ENCODE results near the gene APLP2. TPM values are rescaled to one million over a fixed set of nuclear protein-coding genes. Genes with fewer than 3 reads are reported as not detected.

The APLP2 gene
- total and polyA plus RNA-seq, 9 of the 15 experiments (the other 6 are each of a cell fraction or from before 2014, with no cell fraction given): 17.4 to 164 (median 118) TPM

GRCh38 chr11:130069659-130070108, at the start of gene APLP2 (continued):
- TF ChIP-seq SIN3A (IDR thresholded peaks at IDR 0.05; ENCODE audit: borderline replicate concordance in 2 of 2, control insufficient read depth in 1 of 2, low read depth in 2 of 2, low read length in 2 of 2) (peak in 1 of 2 experiments; percentile 69; a peak in 3 of 4 replicates), MIER1 (IDR thresholded peaks at IDR 0.05; ENCODE audit: low read depth) (no peak), JUND (IDR thresholded peaks at IDR 0.05; ENCODE audit: borderline replicate concordance, low read depth, low read length) (peak; percentile 63), JUND (tag; IDR thresholded peaks at IDR 0.05; ENCODE audit: borderline replicate concordance, low read depth, low read length) (no peak), ESRRA (IDR thresholded peaks at IDR 0.05; ENCODE audit: borderline replicate concordance, low read depth) (peak; percentile 29; the same call in 1 of the 2 replicates), HEY1 (CRISPR knock-in tag; IDR thresholded peaks at IDR 0.05; ENCODE audit: borderline replicate concordance) (no peak), HSF4 (CRISPR knock-in tag; IDR thresholded peaks at IDR 0.05; ENCODE audit: borderline replicate concordance) (no peak), POLR2A (conservative IDR thresholded peaks at IDR 0.05) (peak; percentile 96), ZBTB7A (IDR thresholded peaks at IDR 0.05; ENCODE audit: borderline replicate concordance, control insufficient read depth, low read depth, low read length) (0 out of 2 replicates have a peak, but pooled peaks have one; percentile 1), PML (IDR thresholded peaks at IDR 0.05; ENCODE audit: low read length) (peak; percentile 75; the same call in 1 of the 2 replicates), PHTF2 (CRISPR knock-in tag; IDR thresholded peaks at IDR 0.05) (no peak), MCM3 (IDR thresholded peaks at IDR 0.05) (no peak)
- TF ChIP-seq, protein P1, sequence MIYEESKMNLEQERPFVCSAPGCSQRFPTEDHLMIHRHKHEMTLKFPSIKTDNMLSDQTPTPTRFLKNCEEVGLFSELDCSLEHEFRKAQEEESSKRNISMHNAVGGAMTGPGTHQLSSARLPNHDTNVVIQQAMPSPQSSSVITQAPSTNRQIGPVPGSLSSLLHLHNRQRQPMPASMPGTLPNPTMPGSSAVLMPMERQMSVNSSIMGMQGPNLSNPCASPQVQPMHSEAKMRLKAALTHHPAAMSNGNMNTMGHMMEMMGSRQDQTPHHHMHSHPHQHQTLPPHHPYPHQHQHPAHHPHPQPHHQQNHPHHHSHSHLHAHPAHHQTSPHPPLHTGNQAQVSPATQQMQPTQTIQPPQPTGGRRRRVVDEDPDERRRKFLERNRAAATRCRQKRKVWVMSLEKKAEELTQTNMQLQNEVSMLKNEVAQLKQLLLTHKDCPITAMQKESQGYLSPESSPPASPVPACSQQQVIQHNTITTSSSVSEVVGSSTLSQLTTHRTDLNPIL (CRISPR knock-in tag; IDR thresholded peaks at IDR 0.05): no peak
- TF ChIP-seq, protein P2, sequence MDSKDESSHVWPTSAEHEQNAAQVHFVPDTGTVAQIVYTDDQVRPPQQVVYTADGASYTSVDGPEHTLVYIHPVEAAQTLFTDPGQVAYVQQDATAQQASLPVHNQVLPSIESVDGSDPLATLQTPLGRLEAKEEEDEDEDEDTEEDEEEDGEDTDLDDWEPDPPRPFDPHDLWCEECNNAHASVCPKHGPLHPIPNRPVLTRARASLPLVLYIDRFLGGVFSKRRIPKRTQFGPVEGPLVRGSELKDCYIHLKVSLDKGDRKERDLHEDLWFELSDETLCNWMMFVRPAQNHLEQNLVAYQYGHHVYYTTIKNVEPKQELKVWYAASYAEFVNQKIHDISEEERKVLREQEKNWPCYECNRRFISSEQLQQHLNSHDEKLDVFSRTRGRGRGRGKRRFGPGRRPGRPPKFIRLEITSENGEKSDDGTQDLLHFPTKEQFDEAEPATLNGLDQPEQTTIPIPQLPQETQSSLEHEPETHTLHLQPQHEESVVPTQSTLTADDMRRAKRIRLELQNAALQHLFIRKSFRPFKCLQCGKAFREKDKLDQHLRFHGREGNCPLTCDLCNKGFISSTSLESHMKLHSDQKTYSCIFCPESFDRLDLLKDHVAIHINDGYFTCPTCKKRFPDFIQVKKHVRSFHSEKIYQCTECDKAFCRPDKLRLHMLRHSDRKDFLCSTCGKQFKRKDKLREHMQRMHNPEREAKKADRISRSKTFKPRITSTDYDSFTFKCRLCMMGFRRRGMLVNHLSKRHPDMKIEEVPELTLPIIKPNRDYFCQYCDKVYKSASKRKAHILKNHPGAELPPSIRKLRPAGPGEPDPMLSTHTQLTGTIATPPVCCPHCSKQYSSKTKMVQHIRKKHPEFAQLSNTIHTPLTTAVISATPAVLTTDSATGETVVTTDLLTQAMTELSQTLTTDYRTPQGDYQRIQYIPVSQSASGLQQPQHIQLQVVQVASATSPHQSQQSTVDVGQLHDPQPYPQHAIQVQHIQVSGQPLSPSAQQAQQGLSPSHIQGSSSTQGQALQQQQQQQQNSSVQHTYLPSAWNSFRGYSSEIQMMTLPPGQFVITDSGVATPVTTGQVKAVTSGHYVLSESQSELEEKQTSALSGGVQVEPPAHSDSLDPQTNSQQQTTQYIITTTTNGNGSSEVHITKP (IDR thresholded peaks at IDR 0.05; ENCODE audit: partially characterized antibody): peak; percentile 19
